ENCODE measurements around the gene SERPINA5.
"Not testable (repeated sequence)": the region's sequence is repeated elsewhere in the genome, so short reads cannot be mapped to it uniquely, and the experiment has no call there.

SERPINA5 gene

GRCh38 chr14:94577472-94577871 is 3.8 kb upstream of the SERPINA5 start:
- DNase-seq, result not testable (repeated sequence)

- no peak for DNase-seq
These were observed 2.5 kb upstream of the SERPINA5 start for GRCh38 chr14:94578712-94579111.

DNA sequence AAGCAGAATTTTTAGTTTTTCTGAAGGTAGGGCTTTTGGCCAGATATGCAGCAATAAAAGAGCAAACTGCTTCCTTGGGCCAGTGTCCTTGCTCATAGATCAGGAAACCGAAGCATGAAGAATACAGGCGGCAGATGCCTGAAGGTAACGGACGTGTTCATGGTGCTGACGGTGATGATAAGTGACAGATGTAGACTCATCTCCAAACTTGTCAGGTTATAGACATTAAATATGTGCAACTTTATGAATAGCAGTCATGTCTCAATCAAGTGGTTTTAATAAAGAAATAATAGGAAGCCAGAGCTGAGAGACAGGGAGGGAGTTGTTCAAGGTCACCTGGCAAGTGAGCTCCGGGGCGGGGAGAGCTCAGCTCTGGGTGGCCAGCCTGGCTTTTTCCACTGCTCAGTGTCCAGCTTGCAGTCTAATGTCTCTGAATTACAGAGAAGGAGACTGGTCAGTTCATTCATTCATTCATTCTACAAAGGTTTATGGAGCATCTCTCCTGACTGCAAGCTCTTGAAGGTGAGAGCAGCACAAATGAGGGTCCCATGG is 1.0 kb downstream of the SERPINA5 start:
- no peak for DNase-seq

GRCh38 chr14:94582851-94583250 is 1.6 kb downstream of the SERPINA5 start:
- DNase-seq, result no peak

DNA sequence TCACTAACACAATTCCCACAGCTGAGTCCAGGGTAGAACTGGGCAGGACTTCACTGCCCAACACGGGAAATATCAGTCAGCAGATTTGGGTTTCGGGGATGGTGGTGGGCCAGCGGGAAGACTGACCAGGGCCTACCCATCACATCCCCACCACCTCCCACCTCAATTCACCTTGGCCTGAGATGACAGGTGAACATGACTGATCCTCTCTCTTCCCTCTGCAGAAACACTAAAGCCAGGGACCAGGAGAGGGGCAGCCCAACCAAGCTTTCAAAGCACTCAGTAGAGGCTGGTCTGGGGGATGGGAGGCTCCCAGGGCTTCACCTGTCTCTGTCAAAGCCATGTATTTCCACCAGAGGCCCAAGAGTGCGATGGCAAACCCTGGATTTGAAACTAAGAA is 2.3 kb downstream of the SERPINA5 start:
- no peak for DNase-seq

- no peak for DNase-seq
These were observed 3.5 kb downstream of the SERPINA5 start for GRCh38 chr14:94584591-94585280.

GRCh38 chr14:94586635-94587034 is 5.4 kb downstream of the SERPINA5 start:
- no peak for DNase-seq

GRCh38 chr14:94588311-94588710 is 7.1 kb downstream of the SERPINA5 start:
- DNase-seq, result no peak

GRCh38 chr14:94591073-94591472 is 9.8 kb downstream of the SERPINA5 start:
- DNase-seq, result no peak

DNA sequence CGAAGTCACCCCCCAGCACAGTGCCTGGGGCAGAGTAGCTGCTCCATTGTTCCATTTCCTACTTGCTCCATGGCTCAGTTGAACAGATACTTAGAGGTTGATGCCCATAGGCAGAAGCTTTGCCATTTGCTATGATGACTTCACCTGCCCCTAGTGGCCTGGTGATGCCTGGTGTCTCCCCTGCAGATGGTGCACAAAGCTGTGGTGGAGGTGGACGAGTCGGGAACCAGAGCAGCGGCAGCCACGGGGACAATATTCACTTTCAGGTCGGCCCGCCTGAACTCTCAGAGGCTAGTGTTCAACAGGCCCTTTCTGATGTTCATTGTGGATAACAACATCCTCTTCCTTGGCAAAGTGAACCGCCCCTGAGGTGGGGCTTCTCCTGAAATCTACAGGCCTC is 10.6 kb downstream of the SERPINA5 start:
- DNase-seq, result no peak

- DNase-seq, result no peak
These were observed 11.2 kb downstream of the SERPINA5 start for GRCh38 chr14:94592457-94592856.

DNA sequence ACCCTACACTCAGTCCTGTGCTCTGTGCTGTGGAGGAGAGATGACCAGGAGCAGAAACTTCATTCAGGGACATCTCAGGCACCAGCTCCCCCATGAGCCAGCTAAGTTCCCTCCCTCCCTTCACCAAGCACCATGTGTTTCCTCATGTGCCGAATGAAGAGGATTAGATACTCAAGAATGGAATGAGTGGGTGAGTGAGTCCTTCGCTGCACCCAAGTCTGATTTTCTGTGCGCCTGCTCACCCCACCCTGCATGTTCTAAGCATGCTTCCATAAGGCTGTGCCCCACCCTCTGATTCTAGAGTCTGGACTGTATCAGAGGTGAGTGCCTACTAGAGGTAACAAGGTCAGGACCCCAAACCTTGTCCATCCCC is 12.1 kb downstream of the SERPINA5 start:
- no peak for DNase-seq

DNA sequence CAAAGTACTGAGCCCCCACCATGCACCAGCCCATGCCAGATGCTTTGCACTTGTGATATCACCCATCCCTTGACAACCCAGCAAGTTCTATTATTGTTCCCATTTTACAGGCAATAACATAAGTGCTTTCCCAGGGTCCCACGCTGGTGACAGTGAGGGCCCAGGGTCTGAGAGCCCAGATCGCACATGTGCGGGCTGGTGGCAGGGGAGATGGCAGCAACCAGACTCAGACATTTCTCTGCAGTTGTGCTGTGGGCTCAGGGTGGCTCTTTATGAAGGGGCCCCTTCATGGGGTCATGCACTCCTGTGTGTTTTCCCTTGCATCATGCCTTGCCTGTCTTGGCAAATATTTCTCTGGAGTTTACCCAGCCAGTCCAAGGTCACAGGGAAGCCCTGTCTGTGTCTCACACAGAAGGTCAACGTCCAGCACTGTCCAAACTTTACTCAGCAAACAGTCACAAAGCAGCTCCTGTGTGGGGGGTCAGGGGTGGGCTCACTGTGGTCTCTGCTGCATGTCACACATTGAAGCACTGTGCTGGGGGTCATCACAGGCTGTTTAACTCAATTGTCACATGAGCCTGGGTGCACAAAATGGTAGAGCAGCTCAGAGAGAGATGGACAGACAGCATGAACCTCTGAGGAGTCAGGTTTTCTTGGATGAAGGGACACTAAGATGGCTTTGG is 12.7 kb downstream of the SERPINA5 start:
- no peak for DNase-seq

- DNase-seq, result no peak
These were observed 13.2 kb downstream of the SERPINA5 start for GRCh38 chr14:94594441-94594840.

DNA sequence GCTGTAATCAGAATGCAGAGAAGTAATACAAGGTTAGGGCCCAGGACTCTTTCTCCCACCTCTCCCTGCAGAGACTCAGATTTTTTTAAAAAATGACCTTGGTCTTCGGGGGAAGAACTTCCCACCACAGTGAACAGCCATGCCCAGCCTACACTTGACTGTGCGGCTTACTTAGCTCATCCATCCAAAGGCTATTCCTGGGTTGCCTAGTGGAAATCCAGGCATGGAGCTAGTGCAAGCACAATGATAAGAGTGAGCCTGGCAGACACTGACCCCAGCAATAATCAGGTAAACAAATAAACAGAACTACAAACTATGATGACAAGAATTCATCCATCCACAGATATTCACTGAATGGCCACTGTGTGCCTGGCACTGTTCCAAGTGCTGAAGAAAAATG is 14.7 kb downstream of the SERPINA5 start:
- no peak for DNase-seq

GRCh38 chr14:94596361-94596760 is 15.1 kb downstream of the SERPINA5 start:
- no peak for DNase-seq

- DNase-seq, result no peak
These were observed 16.6 kb downstream of the SERPINA5 start for GRCh38 chr14:94597788-94598187.

DNA sequence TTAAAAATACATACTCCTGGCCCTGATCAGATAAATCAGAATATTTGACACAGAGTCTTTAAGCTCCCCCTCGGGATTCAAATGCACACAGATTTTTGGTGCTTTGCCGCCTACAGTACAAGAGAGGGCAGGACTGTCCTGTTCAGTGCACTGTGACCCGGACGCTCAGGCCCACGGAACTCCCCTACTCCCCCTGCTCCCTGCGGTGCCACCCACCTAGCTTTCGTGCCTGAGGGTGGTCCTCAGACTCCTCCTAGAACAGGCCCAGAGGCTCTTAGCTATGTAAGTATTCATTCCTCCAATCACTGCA is 17.2 kb downstream of the SERPINA5 start:
- DNase-seq, result no peak

GRCh38 chr14:94598816-94599655 is 17.8 kb downstream of the SERPINA5 start:
- DNase-seq, result no peak

- DNase-seq, result no peak
These were observed 18.4 kb downstream of the SERPINA5 start for GRCh38 chr14:94599656-94600004.

GRCh38 chr14:94600148-94600545 is 18.9 kb downstream of the SERPINA5 start:
- no peak for DNase-seq

GRCh38 chr14:94601884-94602391 is 20.7 kb downstream of the SERPINA5 start:
- no peak for DNase-seq

- DNase-seq, result no peak
These were observed 21.5 kb downstream of the SERPINA5 start for GRCh38 chr14:94602722-94603121.

DNA sequence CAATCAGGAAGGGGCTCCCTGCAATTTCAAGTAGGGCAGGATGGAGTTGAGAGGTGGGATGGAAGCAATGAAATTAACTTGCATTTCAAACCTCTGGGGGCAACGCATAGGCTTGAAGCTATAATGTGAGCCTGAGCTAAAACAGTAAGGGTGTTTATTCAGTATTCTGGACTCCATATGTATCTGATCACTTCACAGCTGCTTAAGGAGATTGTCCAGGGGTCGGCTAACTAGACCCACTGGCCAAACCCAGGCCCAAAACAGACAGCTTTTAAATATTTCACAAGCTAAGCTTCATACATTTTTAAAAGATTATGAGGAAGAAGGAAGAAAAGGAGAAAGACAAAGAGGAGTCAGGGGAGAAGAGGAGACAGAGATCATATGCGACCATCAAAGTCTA is 24.1 kb downstream of the SERPINA5 start:
- DNase-seq, result no peak

Data from DMS53 (cell line).